GM12878 (cell line): ENCODE data around the gene CACNA1G. TPM values are rescaled to one million over a fixed set of nuclear protein-coding genes. Genes with fewer than 3 reads are reported as not detected.

ENCODE experiments used
- ATAC-seq: fragments of 200-7000 bp; cut with Tn5 transposase; 3 replicates; pipeline ENCODE4 v1.9.1; 2020; ENCODE audit warnings: mild to moderate bottlenecking, moderate library complexity
- BruUV-seq: library from RNA; stranded (reverse); fragments of 400-500 nt; replicated peaks from 2 replicates; lab custom pipeline; 2021; lab: Mats Ljungman, UMichigan
- CTCF ChIA-PET: fragments of 300-600 bp; sonication (Branson Sonifier 250); formaldehyde crosslinking; extraction: SDS; loops from one replicate; lab custom pipeline; 2021; ENCODE audit warnings: inconsistent platforms; lab: Yijun Ruan, JAX
- POLR2A ChIA-PET: fragments of 350-600 bp; formaldehyde crosslinking; extraction: SDS; loops from one replicate; lab custom pipeline; 2021; ENCODE audit warnings: inconsistent platforms; lab: Charles Lee
- RAD21 ChIA-PET: fragments of 300-600 bp; sonication (Branson Sonifier 250); formaldehyde crosslinking; loops from one replicate; lab custom pipeline; 2023; ENCODE audit warnings: antibody characterized with exemption; ENCODE audit not compliant: unreplicated experiment; lab: Charles Lee
- SMC1A ChIA-PET: fragments of 300-600 bp; sonication (Branson Sonifier 250); formaldehyde crosslinking; loops from one replicate; lab custom pipeline; 2023; ENCODE audit not compliant: unreplicated experiment, uncharacterized antibody; lab: Charles Lee
- DNase-seq: peaks from one replicate; pipeline ENCODE4 v3.0.0-alpha.2; 2011; ENCODE audit warnings: low read depth, low spot score
- FAIRE-seq: peaks from 3 replicates; lab custom pipeline; 2011; peaks lifted over from hg19 to GRCh38; lab: Jason Lieb, UNC
- H2AFZ ChIP-seq: 2 replicates; pipeline ENCODE4 v1.6.0; 2011; ENCODE audit warnings: low read depth, low read length, control low read depth; ENCODE audit not compliant: control insufficient read depth
- H3K27ac ChIP-seq: 2 replicates; pipeline ENCODE4 v1.5.1; 2011; ENCODE audit warnings: control low read depth; ENCODE audit not compliant: control insufficient read depth, insufficient read depth
- H3K27me3 ChIP-seq, 2 experiments: replicated peaks in 1 of 2; 2 replicates each; pipeline versions ENCODE4 v1.6.0 to v1.6.1; 2011; ENCODE audit warnings: low read length in 1 of 2; ENCODE audit not compliant: control insufficient read depth in 2 of 2, insufficient read depth in 2 of 2
- H3K36me3 ChIP-seq, 2 experiments: 2 replicates each; pipeline ENCODE4 v1.5.1; 2011; ENCODE audit warnings: low read length in 1 of 2; ENCODE audit not compliant: control insufficient read depth in 2 of 2, insufficient read depth in 2 of 2
- H3K4me1 ChIP-seq: 2 replicates; pipeline ENCODE4 v1.6.1; 2011; ENCODE audit warnings: mild to moderate bottlenecking, low read length, moderate library complexity, mixed read lengths; ENCODE audit not compliant: control insufficient read depth, insufficient read depth
- H3K4me2 ChIP-seq: 2 replicates; pipeline ENCODE4 v1.6.0; 2011; ENCODE audit warnings: control low read depth; ENCODE audit not compliant: control insufficient read depth, insufficient read depth
- H3K4me3 ChIP-seq: fragments of 200-600 bp; sonication (generic); 2 replicates; pipeline ENCODE4 v1.5.1; 2016
- H3K79me2 ChIP-seq: 2 replicates; pipeline ENCODE4 v1.6.0; 2011; ENCODE audit warnings: low read length; ENCODE audit not compliant: control insufficient read depth, insufficient read depth
- H3K9ac ChIP-seq: 2 replicates; pipeline ENCODE4 v1.8.0; 2011; ENCODE audit warnings: low read length, control low read depth, mixed read lengths; ENCODE audit not compliant: control insufficient read depth, insufficient read depth
- H3K9me3 ChIP-seq: replicated peaks from 3 replicates; pipeline ENCODE4 v1.5.1; 2011; ENCODE audit warnings: mild to moderate bottlenecking, low read length; ENCODE audit not compliant: control insufficient read depth, insufficient read depth
- H4K20me1 ChIP-seq: 2 replicates; pipeline ENCODE4 v1.6.0; 2011; ENCODE audit not compliant: control insufficient read depth, insufficient read depth
- CEBPB ChIP-seq, 2 experiments: fragments of 150-350 bp in 1 of 2; IDR thresholded peaks; 2 replicates each; pipeline ENCODE4 v1.6.1; 2012 to 2014; ENCODE audit warnings: low read depth in 2 of 2, low read length in 2 of 2, borderline replicate concordance in 1 of 2, inconsistent platforms in 1 of 2
- CREB1 ChIP-seq: IDR thresholded peaks from 2 replicates; pipeline ENCODE4 v1.6.1; 2012; ENCODE audit warnings: low read depth, mild to moderate bottlenecking, inconsistent platforms
- NR2F1 ChIP-seq: fragments of 450-650 bp; conservative IDR thresholded peaks from 2 replicates; pipeline ENCODE4 v1.6.1; 2017; ENCODE audit warnings: mild to moderate bottlenecking
- RELA ChIP-seq: fragments of 450-650 bp; IDR thresholded peaks from 2 replicates; pipeline ENCODE4 v1.8.0; 2014; ENCODE audit warnings: borderline replicate concordance; ENCODE audit not compliant: partially characterized antibody
- TARDBP ChIP-seq: IDR thresholded peaks from 2 replicates; pipeline ENCODE4 v1.6.1; 2016; ENCODE audit warnings: borderline replicate concordance
- WGBS: methylation state at CpG from one replicate; pipeline ENCODE4 v1.1.6; 2016; ENCODE audit warnings: low lambda C conversion rate; ENCODE audit not compliant: insufficient replicate concordance, insufficient coverage; ENCODE audit errors: missing lambda C conversion rate; 5-methylcytosine and 5-hydroxymethylcytosine counted together
- in situ Hi-C: fragments of 300-500 bp; cut with MboI; formaldehyde crosslinking; loops from 9 replicates; pipeline ENCODE4 v1.14.3; 2018; ENCODE audit warnings: mixed read lengths
- intact Hi-C: fragments of 100-400 bp; cut with micrococcal nuclease; formaldehyde crosslinking; loops from one replicate; pipeline ENCODE4 v1.14.2; 2022; ENCODE audit not compliant: unreplicated experiment
- polyA plus RNA-seq, 11 experiments: library from polyadenylated mRNA; depleted of rRNA in 4 of 11; unstranded in 6 of 11; stranded (reverse) in 5 of 11; fragments of >200 nt; fragmentation: Nextera tagmentation in 4 of 11; fragmentation: Illumina TruSeq in 1 of 11; extraction: Ambion mirVana in 4 of 11; extraction: Trizol in 1 of 11; gene quantifications; 1 replicate in 1 of 11; 2 replicates in 10 of 11; pipeline versions ENCODE4 v1.2.1 to v1.2.3, GENCODE V29; 2011 to 2016; ENCODE audit warnings: inconsistent platforms in 2 of 11, missing spikeins in 2 of 11, low read depth in 1 of 11
- total RNA-seq, 4 experiments: library from RNA; depleted of rRNA in 3 of 4; stranded (reverse); fragments of >200 nt in 3 of 4; fragmentation: Illumina TruSeq in 1 of 4; extraction: Trizol in 1 of 4; gene quantifications; 2 replicates each; pipeline versions ENCODE4 v1.2.1 to v1.2.3, GENCODE V29; 2013 to 2021

The CACNA1G gene
- total and polyA plus RNA-seq, 10 of the 15 experiments (the other 5 are each of a cell fraction or from before 2014, with no cell fraction given) = 0.03 to 0.15 TPM; not detected in 8

- BruUV-seq = no TSS peak
- Histone ChIP-seq H3K27ac (no peak overlapping the region), H3K9me3 (no peaks in the 10 kb centered on the region), H2AFZ (no peak overlapping the region), H3K9ac (no peak overlapping the region), H3K27me3 (peaks cover 9% of the 10 kb centered on the region in 2 experiments; a peak in 3 of 4 replicates), H3K79me2 (no peaks in the 10 kb centered on the region), H3K4me3 (no peak overlapping the region), H3K4me2 (no peak overlapping the region), H3K36me3 (no peaks in the 10 kb centered on the region), H3K4me1 (peaks cover 10% of the 10 kb centered on the region; the same call in 1 of the 2 replicates), H4K20me1 (no peaks in the 10 kb centered on the region)
- 47% methylated on average over 20 of the region's 20 CpGs for WGBS
- SMC1A ChIA-PET = no interaction called here
- CTCF ChIA-PET = no interaction called here
- DNase-seq (no peak), ATAC-seq (no peak), FAIRE-seq (no peak)
- intact Hi-C loops (no loop called here), in situ Hi-C loops (no loop called here)
- TF ChIP-seq TARDBP = no peak
- TF ChIP-seq CEBPB (IDR thresholded peaks at IDR 0.05; ENCODE audit: borderline replicate concordance in 1 of 2, low read depth in 2 of 2, low read length in 2 of 2) = no peak
- TF ChIP-seq RELA = no peak
- no peak for TF ChIP-seq NR2F1
- no peak for TF ChIP-seq CREB1
- RAD21 ChIA-PET = interaction anchor here (0.6 kb wide), 1 partner anchor 85 kb away, joined by 3 read pairs; no protein-coding TSS in a partner anchor
- POLR2A ChIA-PET = interaction anchor here (0.7 kb wide), 1 partner anchor 9 kb away, joined by 7 read pairs; the partner anchor contains the start of gene SPATA20
Observed at GRCh38 chr17:50537721-50538548, 22.6 kb upstream of the CACNA1G start.
